Loucy (cell line): ENCODE results near the gene MT1H.

Experiments
- H2AFZ ChIP-seq: fragments of 200-600 bp; sonication (generic); 2 replicates; pipeline ENCODE4 v1.6.0; 2016; ENCODE audit warnings: antibody characterized with exemption, mild to moderate bottlenecking, low read length, moderate library complexity
- H3F3A ChIP-seq: fragments of 200-600 bp; 2 replicates; pipeline ENCODE4 v1.6.0; 2016; ENCODE audit warnings: antibody characterized with exemption, low read depth, mild to moderate bottlenecking
- H3K27me3 ChIP-seq: fragments of 200-600 bp; sonication (generic); 2 replicates; pipeline ENCODE4 v1.6.1; 2014; ENCODE audit warnings: low read length, mild to moderate bottlenecking; ENCODE audit not compliant: insufficient read depth, poor library complexity, severe bottlenecking
- H3K36me3 ChIP-seq: fragments of 200-600 bp; sonication (generic); 2 replicates; pipeline ENCODE4 v1.6.1; 2016; ENCODE audit warnings: low read length; ENCODE audit not compliant: insufficient read depth
- H3K4me1 ChIP-seq: fragments of 200-600 bp; sonication (generic); 2 replicates; pipeline ENCODE4 v1.5.1; 2014; ENCODE audit warnings: low read length, mild to moderate bottlenecking; ENCODE audit not compliant: insufficient read depth, poor library complexity, severe bottlenecking
- H3K4me2 ChIP-seq: fragments of 200-600 bp; sonication (generic); 2 replicates; pipeline ENCODE4 v1.6.0; 2014; ENCODE audit warnings: antibody characterized with exemption, low read length, low read depth, mild to moderate bottlenecking; ENCODE audit not compliant: poor library complexity, severe bottlenecking
- H3K4me3 ChIP-seq: fragments of 200-600 bp; sonication (generic); 2 replicates; pipeline ENCODE4 v1.5.1; 2014; ENCODE audit warnings: low read length, mild to moderate bottlenecking, mixed read lengths; ENCODE audit not compliant: poor library complexity, severe bottlenecking
- H3K79me2 ChIP-seq: fragments of 200-600 bp; sonication (generic); 2 replicates; pipeline ENCODE4 v1.6.1; 2014; ENCODE audit warnings: low read length; ENCODE audit not compliant: insufficient read depth
- H3K9ac ChIP-seq: fragments of 200-600 bp; sonication (generic); 2 replicates; pipeline ENCODE4 v1.6.0; 2014; ENCODE audit warnings: mild to moderate bottlenecking, low read depth, low read length, moderate library complexity; ENCODE audit not compliant: poor library complexity, severe bottlenecking
- H3K9me2 ChIP-seq: fragments of 200-600 bp; sonication (generic); replicated peaks from 2 replicates; pipeline ENCODE4 v1.6.1; 2016; ENCODE audit warnings: low read depth, low read length, mixed read lengths
- H3K9me3 ChIP-seq: fragments of 200-600 bp; sonication (generic); 2 replicates; pipeline ENCODE4 v1.6.1; 2014; ENCODE audit warnings: mild to moderate bottlenecking, antibody characterized with exemption, low read length, low read depth; ENCODE audit not compliant: insufficient read depth
- H4K20me1 ChIP-seq: fragments of 200-600 bp; sonication (generic); 2 replicates; pipeline ENCODE4 v1.6.0; 2014; ENCODE audit warnings: antibody characterized with exemption, low read length, mild to moderate bottlenecking; ENCODE audit not compliant: insufficient read depth, poor library complexity, severe bottlenecking
- EZH2phosphoT487 ChIP-seq: fragments of 200-600 bp; IDR thresholded peaks from 2 replicates; pipeline ENCODE4 v1.6.1; 2018; ENCODE audit warnings: antibody characterized with exemption, mild to moderate bottlenecking, moderate library complexity, borderline replicate concordance
- TF ChIP-seq, protein P1 (sequence below): fragments of 200-600 bp; sonication (generic); conservative IDR thresholded peaks from 2 replicates; pipeline ENCODE4 v1.5.1; 2014; ENCODE audit warnings: mild to moderate bottlenecking, antibody characterized with exemption, low read length

Gene MT1H

GRCh38 chr16:56641166-56641565 lies 28.4 kb upstream of the MT1H start:
- Histone ChIP-seq H3K27me3 (no peaks in the 10 kb centered on the region), H3K9ac (no peak overlapping the region), H2AFZ (no peak overlapping the region), H3K79me2 (no peaks in the 10 kb centered on the region), H3K4me1 (no peaks in the 10 kb centered on the region), H3K9me2 (no peaks in the 10 kb centered on the region), H3K36me3 (no peaks in the 10 kb centered on the region), H3K4me2 (no peak overlapping the region), H4K20me1 (no peaks in the 10 kb centered on the region), H3F3A (no peaks in the 10 kb centered on the region), H3K9me3 (no peaks in the 10 kb centered on the region), H3K4me3 (no peak overlapping the region)
- TF ChIP-seq EZH2phosphoT487, result no peak
- TF ChIP-seq, protein P1, sequence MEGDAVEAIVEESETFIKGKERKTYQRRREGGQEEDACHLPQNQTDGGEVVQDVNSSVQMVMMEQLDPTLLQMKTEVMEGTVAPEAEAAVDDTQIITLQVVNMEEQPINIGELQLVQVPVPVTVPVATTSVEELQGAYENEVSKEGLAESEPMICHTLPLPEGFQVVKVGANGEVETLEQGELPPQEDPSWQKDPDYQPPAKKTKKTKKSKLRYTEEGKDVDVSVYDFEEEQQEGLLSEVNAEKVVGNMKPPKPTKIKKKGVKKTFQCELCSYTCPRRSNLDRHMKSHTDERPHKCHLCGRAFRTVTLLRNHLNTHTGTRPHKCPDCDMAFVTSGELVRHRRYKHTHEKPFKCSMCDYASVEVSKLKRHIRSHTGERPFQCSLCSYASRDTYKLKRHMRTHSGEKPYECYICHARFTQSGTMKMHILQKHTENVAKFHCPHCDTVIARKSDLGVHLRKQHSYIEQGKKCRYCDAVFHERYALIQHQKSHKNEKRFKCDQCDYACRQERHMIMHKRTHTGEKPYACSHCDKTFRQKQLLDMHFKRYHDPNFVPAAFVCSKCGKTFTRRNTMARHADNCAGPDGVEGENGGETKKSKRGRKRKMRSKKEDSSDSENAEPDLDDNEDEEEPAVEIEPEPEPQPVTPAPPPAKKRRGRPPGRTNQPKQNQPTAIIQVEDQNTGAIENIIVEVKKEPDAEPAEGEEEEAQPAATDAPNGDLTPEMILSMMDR, result no peak

DNA sequence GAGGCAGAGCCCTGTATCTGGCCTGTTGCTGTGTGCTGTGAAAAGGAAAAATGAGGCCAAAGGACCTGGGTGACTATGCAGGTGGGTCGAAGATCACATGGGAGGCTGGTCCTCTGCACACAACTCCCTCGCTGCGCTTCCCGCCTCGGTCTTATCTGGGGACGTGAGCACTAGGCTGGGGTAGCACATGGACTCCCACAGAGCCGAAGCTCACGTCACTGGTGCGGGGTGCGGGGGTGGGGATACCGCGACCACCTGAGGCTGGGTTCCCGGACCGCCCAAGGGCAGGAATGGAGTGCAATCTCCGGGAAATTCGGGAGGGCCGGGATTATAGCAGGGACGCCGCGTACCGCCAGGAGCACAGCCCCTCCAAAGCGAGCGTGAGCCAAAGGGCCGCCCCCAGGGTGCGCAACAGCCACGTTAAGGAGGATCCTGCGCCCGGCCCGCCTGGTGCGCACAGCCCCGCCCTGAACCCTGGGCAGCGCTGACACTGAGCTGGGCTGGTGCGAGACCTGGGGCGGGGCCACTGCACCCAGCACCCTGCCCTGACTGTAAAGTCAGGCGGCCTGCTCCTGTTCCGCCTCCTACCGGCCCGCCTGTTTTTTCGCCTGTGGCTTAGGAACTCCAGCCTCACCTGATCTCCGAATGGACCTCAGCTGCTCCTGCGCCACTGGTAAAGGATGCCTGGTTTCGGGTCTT lies 26.4 kb upstream of the MT1H start:
- Histone ChIP-seq H2AFZ (no peak overlapping the region), H3K9me3 (no peaks in the 10 kb centered on the region), H3F3A (no peaks in the 10 kb centered on the region), H4K20me1 (no peaks in the 10 kb centered on the region), H3K9me2 (no peaks in the 10 kb centered on the region), H3K4me3 (no peak overlapping the region), H3K27me3 (no peaks in the 10 kb centered on the region), H3K79me2 (no peaks in the 10 kb centered on the region), H3K4me1 (no peaks in the 10 kb centered on the region), H3K36me3 (no peaks in the 10 kb centered on the region), H3K4me2 (no peak overlapping the region), H3K9ac (no peak overlapping the region)
- no peak for TF ChIP-seq EZH2phosphoT487
- TF ChIP-seq, protein P1, result peak; percentile 12; the same call in 1 of the 2 replicates

DNA sequence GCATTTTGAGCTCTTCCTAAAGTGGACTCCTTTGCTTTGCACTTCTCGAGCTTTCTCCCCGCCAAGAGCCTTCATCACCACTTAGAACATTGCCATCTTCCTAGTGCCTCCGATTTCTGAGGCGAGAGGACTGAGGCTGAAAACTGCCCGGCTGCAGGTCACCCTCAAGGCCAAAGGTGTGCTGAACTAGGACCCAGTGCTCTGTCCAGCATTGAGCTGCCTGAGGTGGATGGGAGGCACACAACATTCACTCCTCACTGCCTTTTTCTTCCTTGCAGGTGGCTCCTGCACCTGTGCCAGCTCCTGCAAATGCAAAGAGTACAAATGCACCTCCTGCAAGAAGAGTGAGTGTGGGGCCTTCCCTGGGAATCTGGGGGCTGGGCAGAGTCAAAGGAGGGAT lies 25.8 kb upstream of the MT1H start:
- H3K9ac ChIP-seq, result no peak overlapping the region
- H3F3A ChIP-seq, result no peaks in the 10 kb centered on the region
- no peaks in the 10 kb centered on the region for H3K79me2 ChIP-seq
- H3K27me3 ChIP-seq, result no peaks in the 10 kb centered on the region
- no peaks in the 10 kb centered on the region for H3K9me3 ChIP-seq
- H3K36me3 ChIP-seq, result no peaks in the 10 kb centered on the region
- no peak overlapping the region for H2AFZ ChIP-seq
- H3K4me1 ChIP-seq, result no peaks in the 10 kb centered on the region
- H3K4me3 ChIP-seq, result no peak overlapping the region
- H3K4me2 ChIP-seq, result no peak overlapping the region
- no peaks in the 10 kb centered on the region for H4K20me1 ChIP-seq
- H3K9me2 ChIP-seq, result no peaks in the 10 kb centered on the region
- TF ChIP-seq, protein P1, result no peak
- TF ChIP-seq EZH2phosphoT487, result no peak
